ENCODE measurements around the gene NPLOC4.

- no peak for TF ChIP-seq GABPA (IDR thresholded peaks at IDR 0.05 in 1 of 2, conservative IDR thresholded peaks at IDR 0.05 in 1 of 2)
- TF ChIP-seq, protein P1, sequence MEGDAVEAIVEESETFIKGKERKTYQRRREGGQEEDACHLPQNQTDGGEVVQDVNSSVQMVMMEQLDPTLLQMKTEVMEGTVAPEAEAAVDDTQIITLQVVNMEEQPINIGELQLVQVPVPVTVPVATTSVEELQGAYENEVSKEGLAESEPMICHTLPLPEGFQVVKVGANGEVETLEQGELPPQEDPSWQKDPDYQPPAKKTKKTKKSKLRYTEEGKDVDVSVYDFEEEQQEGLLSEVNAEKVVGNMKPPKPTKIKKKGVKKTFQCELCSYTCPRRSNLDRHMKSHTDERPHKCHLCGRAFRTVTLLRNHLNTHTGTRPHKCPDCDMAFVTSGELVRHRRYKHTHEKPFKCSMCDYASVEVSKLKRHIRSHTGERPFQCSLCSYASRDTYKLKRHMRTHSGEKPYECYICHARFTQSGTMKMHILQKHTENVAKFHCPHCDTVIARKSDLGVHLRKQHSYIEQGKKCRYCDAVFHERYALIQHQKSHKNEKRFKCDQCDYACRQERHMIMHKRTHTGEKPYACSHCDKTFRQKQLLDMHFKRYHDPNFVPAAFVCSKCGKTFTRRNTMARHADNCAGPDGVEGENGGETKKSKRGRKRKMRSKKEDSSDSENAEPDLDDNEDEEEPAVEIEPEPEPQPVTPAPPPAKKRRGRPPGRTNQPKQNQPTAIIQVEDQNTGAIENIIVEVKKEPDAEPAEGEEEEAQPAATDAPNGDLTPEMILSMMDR (IDR thresholded peaks at IDR 0.05; ENCODE audit: low read depth, low read length, missing input control) = no peak
- TF ChIP-seq RAD21 (IDR thresholded peaks at IDR 0.05) = no peak
- TF ChIP-seq SP1 (IDR thresholded peaks at IDR 0.05) = no peak
- TF ChIP-seq, protein P2, sequence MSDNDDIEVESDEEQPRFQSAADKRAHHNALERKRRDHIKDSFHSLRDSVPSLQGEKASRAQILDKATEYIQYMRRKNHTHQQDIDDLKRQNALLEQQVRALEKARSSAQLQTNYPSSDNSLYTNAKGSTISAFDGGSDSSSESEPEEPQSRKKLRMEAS (IDR thresholded peaks at IDR 0.05) = no peak
- no peak for TF ChIP-seq JUND (IDR thresholded peaks at IDR 0.05)
- TF ChIP-seq FOXA1 (IDR thresholded peaks at IDR 0.05) = no peak
- TF ChIP-seq HNF4G (IDR thresholded peaks at IDR 0.05) = no peak
- no peak for TF ChIP-seq TAF1 (conservative IDR thresholded peaks at IDR 0.05)
- TF ChIP-seq, protein P3, sequence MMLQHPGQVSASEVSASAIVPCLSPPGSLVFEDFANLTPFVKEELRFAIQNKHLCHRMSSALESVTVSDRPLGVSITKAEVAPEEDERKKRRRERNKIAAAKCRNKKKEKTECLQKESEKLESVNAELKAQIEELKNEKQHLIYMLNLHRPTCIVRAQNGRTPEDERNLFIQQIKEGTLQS (IDR thresholded peaks at IDR 0.05) = no peak
- TF ChIP-seq YY1 (IDR thresholded peaks at IDR 0.05) = no peak
- no peak for TF ChIP-seq EGR1 (IDR thresholded peaks at IDR 0.05; ENCODE audit: low read depth in 2 of 2)
- TF ChIP-seq, protein P4, sequence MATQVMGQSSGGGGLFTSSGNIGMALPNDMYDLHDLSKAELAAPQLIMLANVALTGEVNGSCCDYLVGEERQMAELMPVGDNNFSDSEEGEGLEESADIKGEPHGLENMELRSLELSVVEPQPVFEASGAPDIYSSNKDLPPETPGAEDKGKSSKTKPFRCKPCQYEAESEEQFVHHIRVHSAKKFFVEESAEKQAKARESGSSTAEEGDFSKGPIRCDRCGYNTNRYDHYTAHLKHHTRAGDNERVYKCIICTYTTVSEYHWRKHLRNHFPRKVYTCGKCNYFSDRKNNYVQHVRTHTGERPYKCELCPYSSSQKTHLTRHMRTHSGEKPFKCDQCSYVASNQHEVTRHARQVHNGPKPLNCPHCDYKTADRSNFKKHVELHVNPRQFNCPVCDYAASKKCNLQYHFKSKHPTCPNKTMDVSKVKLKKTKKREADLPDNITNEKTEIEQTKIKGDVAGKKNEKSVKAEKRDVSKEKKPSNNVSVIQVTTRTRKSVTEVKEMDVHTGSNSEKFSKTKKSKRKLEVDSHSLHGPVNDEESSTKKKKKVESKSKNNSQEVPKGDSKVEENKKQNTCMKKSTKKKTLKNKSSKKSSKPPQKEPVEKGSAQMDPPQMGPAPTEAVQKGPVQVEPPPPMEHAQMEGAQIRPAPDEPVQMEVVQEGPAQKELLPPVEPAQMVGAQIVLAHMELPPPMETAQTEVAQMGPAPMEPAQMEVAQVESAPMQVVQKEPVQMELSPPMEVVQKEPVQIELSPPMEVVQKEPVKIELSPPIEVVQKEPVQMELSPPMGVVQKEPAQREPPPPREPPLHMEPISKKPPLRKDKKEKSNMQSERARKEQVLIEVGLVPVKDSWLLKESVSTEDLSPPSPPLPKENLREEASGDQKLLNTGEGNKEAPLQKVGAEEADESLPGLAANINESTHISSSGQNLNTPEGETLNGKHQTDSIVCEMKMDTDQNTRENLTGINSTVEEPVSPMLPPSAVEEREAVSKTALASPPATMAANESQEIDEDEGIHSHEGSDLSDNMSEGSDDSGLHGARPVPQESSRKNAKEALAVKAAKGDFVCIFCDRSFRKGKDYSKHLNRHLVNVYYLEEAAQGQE (IDR thresholded peaks at IDR 0.05) = no peak
- TF ChIP-seq ZBTB33 (IDR thresholded peaks at IDR 0.05) = no peak
Observed at GRCh38 chr17:81615401-81615930, 21.4 kb downstream of the NPLOC4 start.
